Measurements from ENCODE around the gene DMD.

GRCh38 chrX:31227250-31227649 lies 1984.1 kb downstream of the DMD start:
- no peak for TF ChIP-seq CTCF (IDR thresholded peaks at IDR 0.05)
- TF ChIP-seq POLR2A (IDR thresholded peaks at IDR 0.05), result no peak
- TF ChIP-seq EP300 (IDR thresholded peaks at IDR 0.05), result no peak

Data from ovary (tissue), 3 donors.